IMR-90 (cell line): Measurements from ENCODE around the gene PITPNB. TPM values are rescaled to one million over a fixed set of nuclear protein-coding genes. Genes with fewer than 3 reads are reported as not detected.

Experiments
- ATAC-seq: fragments of 200-7000 bp; cut with Tn5 transposase; 2 replicates; pipeline ENCODE4 v1.9.1; 2020; ENCODE audit warnings: low read depth, mild to moderate bottlenecking, moderate library complexity
- BruUV-seq: library from RNA; stranded (reverse); fragments of 400-500 nt; replicated peaks from 2 replicates; lab custom pipeline; 2021; lab: Mats Ljungman, UMichigan
- CTCF ChIA-PET: fragments of 300-600 bp; formaldehyde crosslinking; extraction: SDS; loops from one replicate; lab custom pipeline; 2021; ENCODE audit warnings: antibody characterized with exemption; lab: Yijun Ruan, JAX
- POLR2A ChIA-PET: fragments of 300-600 bp; sonication (Branson Sonifier 250); formaldehyde crosslinking; loops from one replicate; lab custom pipeline; 2022; ENCODE audit warnings: antibody characterized with exemption; ENCODE audit not compliant: unreplicated experiment; lab: Charles Lee
- DNase-seq: peaks from one replicate; pipeline ENCODE4 v3.0.0; 2013
- H2AFZ ChIP-seq: replicated peaks from 2 replicates; pipeline ENCODE3; 2013; ENCODE audit warnings: low read length, mild to moderate bottlenecking; ENCODE audit not compliant: poor library complexity
- H2AK5ac ChIP-seq: 2 replicates; pipeline ENCODE4 v1.6.1; 2013; ENCODE audit warnings: low read depth, low read length, inconsistent platforms
- H2AK9ac ChIP-seq: replicated peaks from 2 replicates; pipeline ENCODE3; 2013; ENCODE audit warnings: mild to moderate bottlenecking, low read depth, low read length, moderate library complexity; ENCODE audit not compliant: poor library complexity
- H2BK120ac ChIP-seq: 2 replicates; pipeline ENCODE4 v1.6.1; 2013; ENCODE audit warnings: low read depth, low read length, inconsistent platforms
- H2BK15ac ChIP-seq: 3 replicates; pipeline ENCODE4 v1.6.1; 2013; ENCODE audit warnings: low read depth, low read length, inconsistent platforms
- H2BK20ac ChIP-seq: 2 replicates; pipeline ENCODE4 v1.6.1; 2013; ENCODE audit warnings: low read depth, mild to moderate bottlenecking, inconsistent platforms, low read length, moderate library complexity
- H2BK5ac ChIP-seq: 2 replicates; pipeline ENCODE4 v1.6.1; 2013; ENCODE audit warnings: mild to moderate bottlenecking, low read depth, low read length, inconsistent platforms; ENCODE audit not compliant: poor library complexity, severe bottlenecking
- H3K14ac ChIP-seq: replicated peaks from 2 replicates; pipeline ENCODE4 v1.6.1; 2013; ENCODE audit warnings: low read depth, low read length, inconsistent platforms
- H3K18ac ChIP-seq: 2 replicates; pipeline ENCODE4 v1.6.1; 2013; ENCODE audit warnings: low read depth, low read length, control low read depth
- H3K23ac ChIP-seq: 2 replicates; pipeline ENCODE4 v1.6.1; 2013; ENCODE audit warnings: low read depth, low read length, inconsistent platforms
- H3K27ac ChIP-seq: 2 replicates; pipeline ENCODE4 v1.5.1; 2013; ENCODE audit warnings: mild to moderate bottlenecking, control low read depth, low read length; ENCODE audit not compliant: insufficient read depth
- H3K27me3 ChIP-seq: 2 replicates; pipeline ENCODE4 v1.6.1; 2013; ENCODE audit warnings: low read length; ENCODE audit not compliant: control insufficient read depth, insufficient read depth
- H3K36me3 ChIP-seq: 2 replicates; pipeline ENCODE4 v1.6.1; 2013; ENCODE audit warnings: low read length, mixed read lengths; ENCODE audit not compliant: control insufficient read depth, insufficient read depth
- H3K4ac ChIP-seq: 2 replicates; pipeline ENCODE4 v1.6.1; 2013; ENCODE audit warnings: low read depth, low read length, inconsistent platforms
- H3K4me1 ChIP-seq: 2 replicates; pipeline ENCODE4 v1.6.1; 2013; ENCODE audit warnings: low read length, mixed read lengths; ENCODE audit not compliant: control insufficient read depth, insufficient read depth
- H3K4me2 ChIP-seq: 2 replicates; pipeline ENCODE4 v1.6.1; 2013; ENCODE audit warnings: low read depth, mild to moderate bottlenecking, control low read depth, low read length, moderate library complexity
- H3K4me3 ChIP-seq: 2 replicates; pipeline ENCODE4 v1.5.1; 2013; ENCODE audit warnings: low read depth, mild to moderate bottlenecking, control low read depth, low read length, moderate library complexity; ENCODE audit not compliant: insufficient read depth
- H3K56ac ChIP-seq: 2 replicates; pipeline ENCODE4 v1.6.1; 2013; ENCODE audit warnings: low read length, inconsistent platforms; ENCODE audit not compliant: insufficient read depth; ENCODE audit errors: extremely low read depth
- H3K79me1 ChIP-seq, 2 experiments: 2 replicates each; pipeline ENCODE4 v1.6.1; 2013; ENCODE audit warnings: low read length in 2 of 2, inconsistent platforms in 1 of 2, low read depth in 1 of 2
- H3K9ac ChIP-seq: 2 replicates; pipeline ENCODE4 v1.6.1; 2013; ENCODE audit warnings: low read depth, low read length, control low read depth
- H3K9me1 ChIP-seq: 2 replicates; pipeline ENCODE4 v1.6.1; 2013; ENCODE audit warnings: low read length, inconsistent platforms; ENCODE audit not compliant: insufficient read depth
- H3K9me3 ChIP-seq: 2 replicates; pipeline ENCODE4 v1.6.1; 2013; ENCODE audit warnings: low read length; ENCODE audit not compliant: control insufficient read depth, insufficient read depth
- H4K20me1 ChIP-seq: 2 replicates; pipeline ENCODE4 v1.6.1; 2013; ENCODE audit warnings: low read length, inconsistent platforms; ENCODE audit not compliant: insufficient read depth
- H4K5ac ChIP-seq: 2 replicates; pipeline ENCODE4 v1.6.1; 2013; ENCODE audit warnings: mild to moderate bottlenecking, low read depth, low read length, control low read depth
- H4K8ac ChIP-seq, 2 experiments: 2 replicates each; pipeline ENCODE4 v1.6.1; 2013; ENCODE audit warnings: low read depth in 2 of 2, low read length in 2 of 2, control low read depth in 1 of 2, inconsistent platforms in 1 of 2
- H4K91ac ChIP-seq: 2 replicates; pipeline ENCODE4 v1.6.1; 2013; ENCODE audit warnings: low read depth, low read length, inconsistent platforms; ENCODE audit not compliant: insufficient read depth
- MXI1 ChIP-seq: IDR thresholded peaks from 2 replicates; pipeline ENCODE4 v1.6.1; 2012; ENCODE audit warnings: low read depth, mild to moderate bottlenecking, low read length, moderate library complexity, borderline replicate concordance
- RFX5 ChIP-seq: IDR thresholded peaks from 2 replicates; pipeline ENCODE4 v1.8.0; 2012; ENCODE audit warnings: low read depth, mild to moderate bottlenecking, low read length, moderate library complexity
- WGBS, 2 experiments: methylation state at CpG; one replicate each; pipeline versions ENCODE4 v1.1.5 to v1.1.7; 2013; ENCODE audit warnings: missing lambda C conversion rate in 2 of 2; ENCODE audit not compliant: insufficient read length in 1 of 2; ENCODE audit errors: extremely low coverage in 2 of 2; 5-methylcytosine and 5-hydroxymethylcytosine counted together
- dilution Hi-C: fragments of 300-500 bp; cut with HindIII; formaldehyde crosslinking; loops from one replicate; pipeline ENCODE4 v1.14.3; 2018; ENCODE audit warnings: low sequenced_read_pairs; ENCODE audit not compliant: unreplicated experiment
- in situ Hi-C: fragments of 300-500 bp; cut with MboI; formaldehyde crosslinking; loops from 3 replicates; pipeline ENCODE4 v1.14.3; 2019; ENCODE audit warnings: low sequenced_read_pairs, inconsistent platforms, mixed read lengths
- intact Hi-C: fragments of 100-400 bp; cut with micrococcal nuclease; formaldehyde crosslinking; loops from 2 replicates; pipeline ENCODE4 v1.10.0; 2022
- polyA plus RNA-seq, 3 experiments: library from polyadenylated mRNA; depleted of rRNA; stranded (reverse); fragments of >200 nt; gene quantifications; 2 replicates each; pipeline ENCODE4 v1.2.3, GENCODE V29; 2012; ENCODE audit warnings: low replicate concordance in 1 of 3
- total RNA-seq: library from RNA; depleted of rRNA; stranded (reverse); fragments of >200 nt; gene quantifications from 2 replicates; pipeline ENCODE4 v1.2.3, GENCODE V29; 2012

The PITPNB gene
- total and polyA plus RNA-seq, 2 of the 4 experiments (the other 2 are of a cell fraction), result 19.7 to 54.5 TPM

DNA sequence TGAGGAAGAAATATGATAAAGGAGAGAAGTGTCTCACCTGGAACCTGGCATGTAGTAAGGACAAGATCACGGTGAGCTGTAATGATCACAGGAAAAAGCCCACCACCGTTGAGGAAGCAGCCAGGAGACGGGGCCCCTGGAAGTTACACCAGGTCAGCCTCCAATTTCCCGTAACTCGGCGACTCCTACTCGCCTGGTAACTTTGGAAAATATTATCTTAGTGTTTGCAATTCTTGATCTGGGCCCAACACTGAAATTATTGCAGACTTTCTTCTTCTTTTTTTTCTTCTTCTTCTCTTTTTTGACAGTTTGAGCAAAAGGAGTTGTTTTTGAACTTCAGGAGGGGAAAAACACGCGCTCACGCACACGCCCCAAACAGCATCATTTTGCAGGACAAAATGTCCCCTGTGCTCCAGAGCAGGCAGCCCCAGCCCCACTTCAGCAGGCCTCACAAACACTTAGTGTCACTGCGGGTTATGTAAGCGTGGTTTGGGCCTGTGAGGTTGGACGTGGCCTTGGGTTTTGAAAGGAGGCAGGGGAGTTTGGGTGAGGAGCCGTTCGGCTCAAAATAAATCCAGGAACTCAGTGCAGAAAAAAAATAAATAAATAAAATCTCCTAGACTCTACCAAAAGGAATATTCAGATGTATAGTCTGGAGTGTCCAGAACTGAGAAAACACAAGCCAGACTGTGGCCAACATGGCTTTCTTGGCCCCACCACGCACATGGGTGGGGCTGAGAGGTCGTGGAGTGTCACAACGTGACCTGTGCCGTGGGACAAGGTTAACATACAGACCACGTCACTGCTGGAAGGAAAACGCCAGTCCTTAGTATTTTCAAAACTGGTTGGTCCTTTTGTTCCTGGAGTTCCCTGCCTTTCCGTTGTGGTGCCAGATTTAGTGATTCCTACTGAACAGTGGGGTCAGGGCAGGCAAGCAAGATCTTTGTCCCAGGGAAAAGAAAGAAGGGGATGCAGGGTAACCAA, 91.2 kb downstream of the PITPNB start:
- Histone ChIP-seq H2AFZ (no peak overlapping the region), H2BK15ac (no peak overlapping the region), H3K79me1 (no peaks in the 10 kb centered on the region), H4K5ac (no peak overlapping the region), H3K27ac (no peak overlapping the region), H3K9ac (no peak overlapping the region), H2BK120ac (no peak overlapping the region), H3K18ac (no peak overlapping the region), H4K91ac (no peak overlapping the region), H3K23ac (no peak overlapping the region), H3K4me2 (no peak overlapping the region), H3K36me3 (no peaks in the 10 kb centered on the region), H4K20me1 (no peaks in the 10 kb centered on the region; the same call in 1 of the 2 replicates), H2AK5ac (no peak overlapping the region), H4K8ac (no peak overlapping the region), H3K4me1 (no peaks in the 10 kb centered on the region), H3K9me1 (no peaks in the 10 kb centered on the region), H3K14ac (no peak overlapping the region), H2BK5ac (no peak overlapping the region), H3K4ac (no peak overlapping the region; the same call in 1 of the 2 replicates), H3K9me3 (no peaks in the 10 kb centered on the region; the same call in 1 of the 2 replicates), H3K27me3 (no peaks in the 10 kb centered on the region), H2BK20ac (no peak overlapping the region), H2AK9ac (peak overlapping the region; percentile 57), H3K56ac (no peak overlapping the region), H3K4me3 (no peak overlapping the region)
- no peak for TF ChIP-seq RFX5
- TF ChIP-seq MXI1, result no peak
- ChIA-PET CTCF (interaction anchor here (0.6 kb wide), 1 partner anchor 21 kb away, joined by 6 read pairs; no protein-coding TSS in a partner anchor), POLR2A (no interaction called here)
- no peak for ATAC-seq
- WGBS, 2 experiments, result 64% methylated on average over 4 of the region's 23 CpGs; no CpG with 5 or more reads in 1 of the 2 experiments
- dilution Hi-C loops (no loop called here), in situ Hi-C loops (no loop called here), intact Hi-C loops (no loop called here)
- BruUV-seq, result no TSS peak
- no peak for DNase-seq
